HG03460 (cell line): ENCODE results near the gene ADM.
A peak's percentile ranks its signal among the peaks of the same experiment; 100 is the strongest.

Experiments used
- ATAC-seq: cut with Tn5 transposase; IDR thresholded peaks from one replicate; pipeline ENCODE4 v1.9.1; 2021; ENCODE audit not compliant: unreplicated experiment

The ADM gene

DNA sequence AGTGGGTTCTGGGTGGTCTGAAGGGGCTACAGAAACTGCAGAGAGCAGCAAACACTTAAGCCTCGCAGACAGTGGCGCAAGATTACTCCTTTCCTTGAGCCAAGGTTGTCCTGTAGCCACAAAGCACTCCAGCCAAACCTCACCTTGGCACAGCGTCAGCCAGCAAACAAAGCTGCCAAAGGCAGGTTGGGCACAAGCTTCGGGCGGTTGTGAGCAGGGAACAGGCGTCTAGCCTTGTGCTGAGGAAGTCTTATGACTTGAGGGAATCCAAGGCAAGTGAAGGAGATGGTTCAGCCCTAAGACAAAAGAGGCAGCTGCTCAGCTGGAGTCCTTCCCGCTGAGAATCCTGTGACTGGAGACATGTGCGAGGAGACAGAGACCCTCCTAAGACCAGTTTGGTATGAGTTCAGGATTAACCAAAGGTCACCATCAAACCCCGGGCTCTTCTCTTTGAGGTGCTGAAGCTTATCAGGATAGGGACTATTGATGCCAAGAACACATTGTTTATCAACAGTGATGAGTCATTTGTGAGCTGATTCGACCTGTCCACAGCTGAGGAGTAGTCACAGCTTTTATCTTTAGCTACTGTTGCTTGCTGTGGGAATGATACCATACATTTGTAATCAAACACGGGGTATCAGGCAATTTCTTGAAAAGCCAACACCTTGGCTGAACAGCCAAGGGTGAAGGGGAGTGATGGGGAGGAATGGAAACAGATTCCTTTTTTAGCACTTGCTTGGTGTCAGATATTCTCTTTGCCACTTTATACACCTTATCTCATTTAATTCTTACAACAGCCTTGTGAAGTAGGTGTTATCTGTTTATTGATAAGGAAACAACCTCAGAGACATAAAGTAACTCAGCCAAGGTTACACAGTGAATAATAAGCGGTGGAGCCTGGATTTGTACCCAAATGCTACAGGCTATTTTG is 4.6 kb downstream of the ADM start:
- ATAC-seq, result no peak

DNA sequence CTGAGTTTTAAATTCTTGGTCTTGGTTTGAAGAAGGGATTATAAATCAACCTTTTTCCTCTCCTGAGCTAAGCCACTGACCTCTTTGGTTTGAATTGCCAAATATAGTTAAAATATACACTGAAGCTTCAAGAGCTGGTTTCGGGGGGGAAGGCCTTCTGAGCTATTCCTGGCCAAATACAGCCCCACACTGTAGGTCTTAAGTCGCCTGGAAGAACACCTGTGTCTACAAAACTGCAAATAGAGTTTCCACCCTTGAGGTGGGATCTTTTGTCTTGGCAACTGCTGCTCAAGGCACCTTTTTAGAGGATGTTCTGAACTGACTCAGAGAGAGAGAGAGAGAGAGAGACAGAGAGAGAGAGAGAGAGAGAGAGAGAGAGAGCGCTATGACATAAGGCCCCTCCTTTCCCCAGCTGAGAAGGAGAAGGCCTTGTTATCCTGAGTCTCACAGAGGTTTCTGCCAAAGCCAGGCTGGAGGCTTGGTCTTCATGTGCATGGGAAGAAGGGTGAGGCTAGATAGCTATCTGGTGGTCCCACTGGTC is 5.5 kb downstream of the ADM start:
- ATAC-seq, result no peak

DNA sequence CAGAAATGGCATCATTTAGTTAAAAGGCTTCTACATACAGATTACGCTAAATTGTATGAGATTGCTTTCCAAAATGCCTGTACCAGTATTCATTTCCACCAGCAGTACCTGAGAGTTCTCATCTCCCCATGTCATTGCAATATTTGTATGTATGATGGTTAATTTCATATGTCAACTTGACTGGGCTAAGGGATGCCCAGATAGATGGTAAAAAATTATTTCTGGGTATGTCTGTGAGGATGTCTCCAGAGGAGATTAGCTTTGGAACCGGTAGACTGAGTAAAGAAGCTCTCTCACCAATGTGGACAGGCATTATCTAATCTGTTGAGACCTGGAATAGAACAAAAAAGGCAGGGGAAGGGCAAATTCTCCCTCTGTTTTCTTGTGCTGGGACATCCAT is 6.9 kb downstream of the ADM start:
- ATAC-seq, result no peak

DNA sequence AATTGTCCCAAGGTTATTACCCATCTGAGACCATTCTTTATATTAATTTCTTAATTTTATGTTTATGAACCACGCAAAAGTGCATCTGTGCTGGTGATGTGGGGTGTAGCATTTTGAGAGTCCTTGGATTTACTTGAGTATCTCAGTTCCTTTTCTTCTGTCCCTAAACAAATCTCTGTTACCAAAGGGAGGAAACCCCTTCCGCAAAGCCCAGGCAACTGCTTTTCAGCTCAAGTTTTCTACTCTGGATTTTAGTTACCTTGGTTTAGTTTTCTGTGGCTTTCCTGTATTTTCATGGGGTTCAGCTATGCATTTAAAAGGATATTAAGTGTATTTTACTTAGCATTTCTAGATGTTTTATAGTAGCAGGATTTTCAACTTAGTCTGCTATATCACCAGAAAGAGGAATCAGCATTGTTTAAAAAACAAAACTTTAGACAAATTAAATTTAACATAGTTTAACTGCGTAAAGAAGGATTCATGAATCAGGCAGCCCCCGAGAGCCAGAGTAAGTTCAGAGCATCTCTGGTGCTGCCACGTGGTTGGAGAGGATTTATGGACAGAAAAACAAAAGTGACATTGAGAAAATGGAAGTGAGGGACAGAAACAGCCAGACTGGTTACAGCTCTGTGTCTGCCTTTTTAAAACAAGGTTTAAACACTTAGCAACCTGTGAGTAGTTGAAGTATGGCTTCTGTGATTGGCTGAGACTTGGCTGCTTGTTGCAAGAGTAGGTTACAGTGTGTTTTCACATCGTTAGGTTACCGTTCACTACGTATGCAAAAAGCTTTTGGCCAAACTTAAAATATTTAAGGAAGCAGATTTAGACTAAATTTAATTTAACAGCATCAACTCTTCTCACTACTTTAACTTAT is 9.6 kb downstream of the ADM start:
- peak; percentile 80 for ATAC-seq

DNA sequence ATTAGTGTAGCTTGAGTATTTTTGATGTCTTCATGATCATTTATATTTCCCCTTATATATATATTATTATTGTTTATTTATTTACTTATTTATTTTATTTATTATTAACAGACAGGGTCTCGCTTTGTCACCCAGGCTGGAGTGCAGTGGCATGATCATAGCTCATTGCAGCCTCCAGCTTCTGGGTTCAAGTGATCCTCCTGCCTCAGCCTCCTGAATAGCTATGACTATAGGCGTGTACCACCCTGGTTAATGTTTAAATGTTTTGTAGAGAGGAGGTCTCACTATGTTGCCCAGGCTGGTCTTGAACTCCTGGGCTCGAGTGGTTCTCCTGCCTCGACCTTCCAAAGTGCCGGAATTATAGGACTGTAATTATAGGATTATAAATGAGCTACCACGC is 10.2 kb downstream of the ADM start:
- ATAC-seq, result no peak

DNA sequence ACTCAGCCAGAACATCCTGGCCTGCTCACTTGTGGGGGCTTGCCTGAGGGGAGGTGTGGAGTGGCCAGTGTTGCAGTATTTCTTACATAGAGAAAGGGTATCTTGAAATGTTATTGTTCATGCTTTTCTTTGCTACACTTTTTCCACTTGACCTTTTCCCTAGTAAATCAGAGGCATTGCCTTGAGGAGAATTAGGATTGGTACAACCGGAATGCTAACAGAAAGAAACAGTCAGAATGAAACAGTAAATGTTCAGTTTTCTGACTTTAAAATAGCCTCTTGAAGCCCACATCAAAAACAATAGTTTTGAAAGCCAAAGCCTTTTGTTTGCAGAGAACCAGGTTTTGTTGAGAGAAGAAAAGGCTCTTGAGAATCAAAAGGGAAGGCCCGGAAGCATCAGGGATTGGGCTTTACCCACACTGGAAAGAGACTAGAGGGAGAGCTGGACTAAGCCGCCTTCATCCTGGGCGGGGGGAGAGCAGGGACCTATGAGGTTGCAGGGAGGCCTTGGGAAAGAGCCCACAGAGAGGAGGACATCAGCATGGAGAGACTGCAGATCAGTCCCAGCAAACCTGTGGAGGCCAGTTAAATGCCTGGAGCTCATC is 12.4 kb downstream of the ADM start:
- ATAC-seq, result no peak

DNA sequence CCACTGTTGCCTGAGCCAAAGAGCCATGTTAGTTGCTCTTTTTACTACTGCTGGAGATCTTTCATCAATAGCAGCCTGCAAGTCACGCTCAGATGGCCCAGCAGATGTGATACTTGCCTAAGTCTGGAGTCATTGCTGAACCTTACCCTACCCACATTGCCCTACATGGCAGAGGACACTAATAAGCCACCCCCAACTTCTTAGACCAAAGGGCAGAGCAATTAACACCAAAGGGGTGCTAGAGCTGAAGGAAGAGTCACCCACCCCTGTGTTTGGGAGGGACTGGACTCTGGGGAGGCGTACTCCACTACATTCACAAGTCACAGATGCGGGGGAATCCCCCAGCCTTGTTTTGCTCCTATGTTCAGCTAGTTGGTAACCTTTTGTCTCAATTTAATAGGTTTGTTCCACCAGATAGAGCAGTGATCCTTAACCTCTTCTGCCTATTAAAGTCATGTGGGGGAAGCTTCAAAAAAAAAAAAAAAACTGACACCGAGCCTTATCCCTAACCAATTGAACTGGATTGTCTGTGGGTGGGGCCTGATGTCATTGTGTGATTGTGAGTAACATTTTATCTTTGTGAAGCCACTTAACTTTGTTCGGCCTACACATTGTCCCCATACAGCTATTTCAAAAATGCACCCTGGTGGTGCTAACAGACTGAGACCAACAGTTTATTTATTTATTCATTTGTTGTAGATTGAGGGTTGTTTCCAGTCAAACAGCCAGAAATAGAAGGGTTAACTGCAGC is 13.1 kb downstream of the ADM start:
- peak; percentile 55 for ATAC-seq

DNA sequence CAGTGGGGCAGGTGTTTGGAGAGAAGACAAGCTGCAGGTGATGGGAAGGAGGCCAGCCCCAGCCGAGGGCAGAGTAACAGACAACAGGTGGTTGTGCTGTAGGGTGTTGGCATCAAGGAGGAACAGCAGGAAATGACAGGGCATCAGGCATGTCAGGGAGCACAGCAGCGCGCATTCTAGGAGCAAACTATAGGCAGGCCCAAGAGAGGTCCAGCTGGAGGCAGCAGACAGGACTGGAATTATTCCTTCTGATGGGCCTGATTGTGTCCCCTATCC is 13.6 kb downstream of the ADM start:
- no peak for ATAC-seq

DNA sequence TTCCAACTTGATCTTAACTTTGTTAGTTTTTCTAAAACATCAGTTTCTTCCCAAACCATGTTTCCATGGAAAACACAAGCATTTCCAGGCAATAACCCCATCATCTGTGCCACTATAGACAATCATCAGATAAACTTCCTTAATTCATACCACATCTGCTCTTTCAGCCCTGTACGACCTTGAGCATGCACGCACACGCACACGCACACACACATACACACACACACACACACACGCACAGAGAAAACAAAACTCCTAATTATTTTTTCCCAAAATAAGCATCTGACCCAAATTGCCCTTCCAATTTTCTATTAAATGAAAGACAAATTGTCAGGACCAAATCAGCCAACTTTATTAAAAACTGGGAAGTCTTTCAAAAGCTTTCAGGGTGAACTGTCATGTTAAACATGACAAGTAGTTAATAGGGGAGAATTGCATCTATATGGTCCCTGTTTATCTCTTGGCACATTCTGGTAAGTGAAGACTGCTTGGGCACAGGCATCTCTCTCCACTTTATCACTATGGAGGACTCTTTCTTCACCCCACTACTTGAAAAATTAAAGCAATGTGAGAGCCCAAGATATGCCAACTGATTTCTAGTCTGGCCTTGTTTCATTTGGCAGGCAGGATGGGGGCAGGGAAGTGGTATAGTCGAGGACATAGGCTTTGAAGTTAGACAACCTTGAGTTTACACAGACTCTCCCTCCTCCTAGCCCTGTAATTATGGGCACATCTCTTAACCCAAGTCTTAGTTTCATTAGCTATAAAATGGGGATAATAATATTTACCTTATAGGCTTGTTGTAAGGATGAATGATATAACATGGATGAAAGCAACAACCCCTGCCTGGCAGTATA is 15.1 kb downstream of the ADM start:
- no peak for ATAC-seq

DNA sequence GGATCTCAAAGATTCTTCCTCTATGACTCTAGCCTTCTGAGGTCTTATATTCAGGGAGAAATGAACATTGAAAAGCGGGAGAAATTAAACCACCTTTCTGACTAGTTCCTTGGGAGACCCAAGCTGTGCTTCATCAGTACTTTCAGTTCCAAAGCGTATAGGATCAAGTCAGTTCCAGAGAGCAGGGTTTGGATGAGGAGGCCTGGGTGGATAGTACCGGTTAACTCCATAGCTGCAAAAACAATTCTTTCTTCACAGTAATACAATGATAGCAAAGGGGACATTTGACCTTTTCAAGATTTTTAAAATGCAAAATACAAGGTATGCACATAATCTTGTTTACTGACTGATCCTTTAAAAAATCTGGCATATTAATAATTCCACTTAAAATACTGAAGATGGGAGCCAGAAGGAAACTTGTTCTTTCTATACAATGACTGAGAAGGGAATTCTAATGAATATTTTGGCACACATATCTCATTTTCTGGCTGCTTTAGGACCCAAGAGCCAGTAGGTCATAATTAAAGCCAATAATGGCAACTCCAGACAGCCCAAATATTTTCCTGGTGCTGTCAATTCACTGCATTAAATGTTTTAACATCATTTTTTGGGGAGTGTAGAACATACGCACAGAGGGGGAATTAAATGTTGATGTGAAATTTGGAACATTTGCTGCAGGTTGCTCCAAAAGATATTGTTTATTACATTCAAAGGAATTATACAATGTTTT is 16.0 kb downstream of the ADM start:
- no peak for ATAC-seq

DNA sequence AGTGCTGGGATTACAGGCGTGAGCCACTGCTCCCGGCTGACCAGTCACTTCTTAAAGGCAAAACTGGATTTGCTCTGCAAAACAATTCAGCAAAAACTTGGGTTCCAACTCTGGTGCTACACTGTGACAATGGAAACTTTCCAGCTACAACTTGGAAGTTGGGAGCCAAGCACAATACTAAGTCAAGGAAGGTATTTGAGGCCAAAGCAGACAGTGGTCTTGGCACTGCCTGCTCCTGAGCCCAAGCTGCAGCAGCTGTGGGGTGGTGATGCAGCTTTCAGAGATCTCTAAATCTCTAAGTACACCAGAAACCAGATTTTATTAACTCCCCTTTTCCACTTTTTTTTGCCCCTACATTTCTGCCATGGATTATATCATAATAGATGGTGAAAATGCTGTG is 17.5 kb downstream of the ADM start:
- ATAC-seq, result no peak

DNA sequence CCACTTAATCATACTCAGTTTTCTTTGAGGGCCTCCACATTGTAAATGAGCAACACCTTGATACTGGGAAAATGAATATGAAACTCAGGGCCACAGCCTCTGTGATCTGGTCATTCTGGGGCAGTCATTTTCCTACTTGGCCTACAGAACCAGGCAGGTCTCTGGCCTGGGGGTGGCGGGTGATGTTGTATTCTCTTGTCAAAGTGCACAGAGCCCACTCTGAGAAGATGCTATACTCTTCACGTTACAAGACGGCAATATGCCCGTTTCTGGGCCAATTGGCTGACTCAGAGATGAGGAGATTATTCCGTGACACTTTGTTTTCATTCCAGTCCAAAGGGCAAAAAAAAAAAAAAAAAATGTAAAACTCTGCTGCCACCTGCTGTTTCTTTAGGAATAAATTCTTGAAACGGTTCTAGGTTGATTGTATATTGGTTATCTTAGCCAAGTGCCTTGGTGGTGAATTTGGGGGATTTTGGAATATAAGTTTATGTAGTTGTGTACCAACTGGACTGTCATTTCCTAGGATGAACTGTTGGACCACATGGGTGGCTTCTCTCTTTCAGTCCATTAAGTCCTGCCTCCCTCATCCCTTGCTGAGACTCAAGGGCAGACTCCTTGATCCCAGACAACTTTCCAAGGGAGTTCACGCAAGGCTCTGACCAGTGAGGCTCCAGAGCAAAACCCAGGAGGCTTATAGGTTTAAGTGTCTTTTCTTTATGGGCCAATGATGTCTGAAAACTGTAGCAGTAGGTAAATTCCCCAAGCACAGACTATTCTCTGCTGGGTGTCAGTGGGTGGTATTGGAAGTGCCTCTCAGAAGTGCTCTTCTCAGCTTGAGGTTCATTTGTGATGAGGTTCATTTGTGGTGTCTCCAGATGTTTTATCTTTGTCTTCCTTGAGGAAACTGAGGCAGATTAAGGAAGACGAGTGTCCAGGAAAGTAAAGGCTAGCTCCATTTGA is 18.2 kb downstream of the ADM start:
- ATAC-seq, result no peak

DNA sequence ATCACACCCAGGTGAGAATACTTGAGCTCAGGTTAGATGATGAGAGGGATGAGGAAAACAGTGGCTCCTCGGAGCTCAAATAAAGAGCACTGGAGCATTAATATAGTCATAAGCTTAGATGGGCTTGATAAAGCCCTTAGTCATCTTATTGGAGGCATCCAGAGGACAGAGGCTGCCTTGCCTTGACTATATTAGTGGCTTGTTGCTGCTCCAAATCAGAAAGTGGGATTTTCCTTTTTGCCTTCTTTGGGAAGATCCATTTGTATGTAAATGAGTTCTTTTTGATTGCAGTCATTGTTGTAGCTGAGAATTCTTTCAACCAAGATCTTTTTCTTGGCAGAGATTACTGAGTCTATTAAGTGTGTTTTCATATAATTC is 18.9 kb downstream of the ADM start:
- ATAC-seq, result no peak

DNA sequence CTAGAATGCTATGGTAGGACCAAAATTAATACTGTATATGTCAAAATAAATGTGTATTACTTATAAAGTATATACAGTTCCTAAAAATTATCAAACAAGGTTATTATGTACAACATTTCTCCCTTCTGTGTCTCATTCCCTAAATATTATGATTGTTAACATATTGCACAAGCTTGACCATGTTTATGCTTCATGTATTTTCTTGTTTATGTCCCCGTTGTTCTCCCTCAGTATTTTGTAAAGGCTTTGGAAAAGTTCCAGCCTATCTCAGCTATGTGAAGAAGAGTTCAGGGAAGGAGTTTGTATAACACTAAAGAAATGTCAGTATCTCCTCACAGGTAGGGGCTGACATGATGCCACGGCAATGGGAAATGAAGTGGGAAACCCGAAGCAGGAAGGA is 19.6 kb downstream of the ADM start:
- no peak for ATAC-seq

DNA sequence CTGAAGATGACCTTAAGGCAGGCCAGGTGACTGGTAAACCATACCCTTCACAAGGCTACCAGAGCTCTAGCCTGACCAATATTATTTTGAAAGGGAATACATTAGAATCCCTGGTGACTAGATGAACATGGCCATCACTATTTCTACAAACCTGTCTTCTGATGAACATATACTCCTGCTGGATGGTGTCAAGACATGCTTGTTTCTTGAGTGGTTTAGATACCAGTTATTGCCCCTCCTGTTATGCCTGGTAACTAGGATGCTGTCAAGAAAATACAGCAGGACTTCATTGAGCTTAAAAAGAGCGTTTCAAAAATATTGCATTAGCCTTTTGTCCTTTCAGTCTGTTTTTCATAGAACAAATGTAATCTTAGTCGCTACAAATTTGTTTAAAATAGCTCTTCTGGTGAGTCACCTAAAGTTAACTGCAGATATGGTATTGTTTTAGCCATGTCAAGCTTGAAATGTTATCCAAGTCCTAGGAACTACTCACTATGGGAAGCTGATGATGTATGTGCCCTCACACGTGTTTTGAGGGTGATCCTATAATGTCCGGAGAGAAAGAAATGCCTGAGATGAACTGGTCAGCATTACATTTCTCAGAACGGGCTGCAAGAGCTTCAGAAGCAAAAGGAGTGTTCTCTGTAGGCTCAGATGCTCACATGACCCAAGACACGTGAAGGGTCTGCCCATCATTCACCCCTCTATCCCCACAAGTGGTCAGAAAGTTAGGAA is 20.6 kb downstream of the ADM start:
- no peak for ATAC-seq

DNA sequence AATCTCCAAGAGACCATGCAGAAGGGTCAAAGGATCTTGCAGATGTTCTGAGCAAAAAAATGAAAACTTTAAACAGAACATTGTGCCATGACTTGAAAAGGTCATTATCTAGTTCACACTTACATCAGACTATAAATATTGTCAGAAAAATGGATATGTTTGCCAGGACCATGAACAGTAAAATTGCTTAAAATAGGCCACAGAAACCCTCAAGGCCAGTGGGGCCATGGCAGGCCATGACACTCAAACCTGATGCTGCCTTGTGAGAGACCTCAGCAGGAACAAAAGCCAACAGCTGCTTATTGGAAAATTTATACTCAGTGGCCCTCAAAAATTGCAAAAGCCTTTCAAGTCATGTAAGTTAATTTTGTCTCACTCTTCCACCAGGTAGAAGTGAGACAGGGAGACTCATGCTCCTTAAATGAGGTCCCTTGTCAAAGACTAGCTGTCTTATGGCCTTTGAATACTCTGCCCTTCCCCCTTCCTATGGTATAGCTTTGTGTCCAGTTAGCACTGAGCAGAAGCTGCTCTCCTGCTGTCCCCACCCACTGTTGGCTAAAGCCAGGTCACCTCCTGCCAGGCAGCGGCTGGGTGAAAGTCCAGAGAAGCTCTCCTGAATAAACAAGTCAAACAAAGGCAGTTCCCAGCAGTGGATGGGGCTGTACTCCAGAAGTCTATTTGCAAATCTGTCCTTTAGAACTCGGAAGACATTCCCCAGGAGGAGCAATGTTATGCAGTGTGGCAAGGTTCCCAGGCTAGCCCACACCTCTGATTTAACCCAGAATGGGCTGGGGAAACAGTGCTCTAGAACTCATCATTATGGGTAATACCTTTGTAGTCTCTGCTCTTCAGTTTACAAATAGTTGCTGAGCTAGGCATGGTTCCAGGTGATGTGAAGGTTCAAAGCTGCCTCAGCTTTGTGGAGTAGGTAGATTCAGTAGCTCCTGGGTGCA is 21.4 kb downstream of the ADM start:
- no peak for ATAC-seq
